Fibroblast of pulmonary artery (primary cell): ENCODE measurements around the gene SLFN13.
"Not testable (repeated sequence)": the region's sequence is repeated elsewhere in the genome, so short reads cannot be mapped to it uniquely, and the experiment has no call there.

Experiments used
- DNase-seq: peaks from one replicate; pipeline ENCODE4 v3.0.0-alpha.2; 2010; ENCODE audit warnings: low read depth
- H3K4me3 ChIP-seq: replicated peaks from 2 replicates; pipeline ENCODE4 v1.5.1; 2011; ENCODE audit warnings: low read depth, mild to moderate bottlenecking, control low read depth, low read length, moderate library complexity
- CTCF ChIP-seq: IDR thresholded peaks from 2 replicates; pipeline ENCODE4 v1.5.1; 2011; ENCODE audit warnings: mild to moderate bottlenecking, control low read depth, low read length, inconsistent platforms; ENCODE audit errors: missing control alignments

Gene SLFN13

DNA sequence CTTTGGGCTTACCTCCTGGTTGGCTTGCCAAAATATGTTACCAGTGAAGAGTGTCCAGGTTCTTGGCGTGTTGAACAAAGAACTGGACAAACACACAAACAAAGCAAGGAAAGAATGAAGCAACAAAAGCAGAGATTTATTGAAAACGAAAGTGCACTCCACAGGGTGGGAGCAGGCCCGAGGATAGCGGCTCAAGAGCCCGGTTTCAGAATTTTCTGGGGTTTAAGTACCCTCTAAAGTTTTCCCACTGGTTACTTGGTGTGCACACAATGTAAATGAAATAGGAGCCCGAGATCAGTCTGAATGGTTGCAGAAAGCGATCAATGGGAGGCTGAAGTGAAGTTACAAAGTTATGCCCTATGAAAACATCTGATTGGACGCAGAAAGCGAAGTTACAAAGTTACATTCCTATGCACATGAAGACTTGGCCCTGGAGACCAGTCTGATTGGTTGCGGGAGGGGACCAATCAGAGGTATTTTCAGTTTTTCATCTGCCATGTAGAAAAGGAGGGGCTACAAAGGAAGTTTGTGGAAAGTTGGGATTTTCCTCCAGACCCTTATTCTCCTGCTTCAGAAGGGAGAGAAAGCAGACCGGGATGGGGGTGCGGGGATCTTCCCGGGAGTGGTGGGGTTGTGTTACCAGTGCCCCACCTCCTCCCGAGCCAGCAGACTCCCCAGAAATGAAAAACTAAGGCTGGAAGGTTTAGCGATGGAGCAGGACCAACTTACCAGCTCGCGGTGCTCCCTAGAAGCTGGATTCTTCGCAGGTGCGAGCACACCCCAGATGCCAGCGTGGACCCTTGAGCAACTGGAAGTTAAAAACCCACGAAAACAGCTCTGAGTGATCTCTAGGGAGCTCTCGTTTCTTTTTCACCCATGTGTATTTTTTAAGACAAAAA, 16.1 kb downstream of the SLFN13 start, which contains the start of gene SLFN12:
Gene SLFN12, minus strand, starts transcription at position 325 of the 899 bp plus-strand sequence. CDS start 9,472 bp downstream, outside the sequence.
- peak within 1 kb of the TSS; percentile 84 for H3K4me3 ChIP-seq
- no peak for TF ChIP-seq CTCF

DNA sequence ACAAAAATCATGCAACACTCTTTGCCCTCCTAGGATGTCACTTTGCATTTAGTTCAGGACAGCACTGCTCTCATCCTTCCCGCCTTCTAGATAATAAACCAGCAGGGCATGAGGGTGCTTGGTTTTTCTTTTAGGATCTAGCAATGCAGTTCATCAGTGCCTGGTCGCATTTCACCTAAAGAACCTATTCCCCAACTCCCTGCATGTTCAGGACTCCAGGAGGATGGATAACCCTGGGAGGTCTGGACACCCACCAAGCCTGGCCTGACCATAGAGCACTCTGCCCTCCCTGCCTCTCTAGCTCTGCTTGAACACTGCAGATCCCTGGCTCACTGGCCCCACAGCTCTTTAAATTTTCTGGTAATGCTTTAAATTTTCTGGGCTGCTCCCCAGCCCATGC, 18.9 kb downstream of the SLFN13 start:
- DNase-seq: no peak
- H3K4me3 ChIP-seq: no peak overlapping the region
- TF ChIP-seq CTCF: no peak

More for the DNA sequence above, 16.1 kb downstream of the SLFN13 start, which contains the start of gene SLFN12:
- peak; percentile 98 for DNase-seq

DNA sequence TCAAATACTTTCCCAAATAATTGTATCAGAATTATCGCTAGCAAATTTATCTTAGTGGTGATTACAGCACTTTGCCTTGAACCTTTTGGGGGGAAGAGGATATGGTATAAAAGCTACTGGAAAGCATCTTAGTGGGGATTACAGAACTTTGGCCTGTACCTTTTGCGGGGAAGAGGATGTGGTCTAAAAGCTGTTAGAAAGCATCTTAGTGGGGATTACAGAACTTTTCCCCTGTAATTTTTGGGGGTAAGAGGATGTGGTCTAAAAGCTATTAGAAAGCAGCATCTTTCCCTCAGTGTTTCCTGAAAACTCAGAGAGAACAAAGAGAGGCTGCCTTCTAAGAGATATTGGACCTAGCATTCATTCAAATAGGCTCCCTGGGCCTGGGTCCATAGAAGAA, 20.3 kb downstream of the SLFN13 start:
- no peak overlapping the region for H3K4me3 ChIP-seq
- DNase-seq: no peak
- TF ChIP-seq CTCF: no peak

DNA sequence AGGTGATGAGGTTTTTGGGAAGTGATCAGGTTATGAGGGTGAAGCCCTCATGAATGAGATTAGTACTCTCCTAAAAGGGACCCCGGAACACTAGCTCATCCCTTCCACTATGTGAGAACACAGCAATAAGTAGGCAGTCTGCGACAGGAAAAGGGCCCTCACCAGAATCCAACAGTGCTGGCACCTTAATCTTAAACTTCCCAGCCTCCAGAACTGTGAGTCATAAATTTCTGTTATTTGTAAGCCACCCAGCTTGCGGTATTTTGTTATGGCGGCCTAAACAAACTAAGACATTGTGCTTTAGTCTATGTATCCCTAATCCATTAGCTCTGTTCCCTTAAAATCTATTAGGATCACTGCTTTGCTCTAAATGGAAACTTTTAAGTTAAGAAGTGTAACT, 24.8 kb downstream of the SLFN13 start:
- H3K4me3 ChIP-seq: no peak overlapping the region
- peak; percentile 20 for DNase-seq
- no peak for TF ChIP-seq CTCF

- not testable (repeated sequence) for DNase-seq, H3K4me3 ChIP-seq
Measured at GRCh38 chr17:35421069-35421468, 27.5 kb downstream of the SLFN13 start.

DNA sequence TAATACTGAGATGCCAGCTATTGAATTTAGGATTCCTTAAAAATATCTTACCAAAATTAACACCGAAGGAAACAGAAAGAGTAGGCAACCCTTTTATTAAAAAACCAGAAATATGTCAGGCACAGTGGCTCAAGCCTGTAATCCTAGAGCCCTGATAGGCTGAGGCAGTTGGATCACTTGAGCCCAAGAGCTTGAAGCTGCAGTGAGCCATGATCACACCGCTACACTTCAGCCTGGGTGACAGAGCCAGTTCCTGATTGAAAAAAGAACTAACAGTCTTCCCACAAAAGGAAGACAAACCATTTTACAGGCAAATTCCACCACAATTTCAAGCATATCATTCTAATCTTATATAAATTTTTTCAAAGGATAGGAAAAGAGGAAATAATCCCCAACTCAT, 31.9 kb downstream of the SLFN13 start:
- no peak for TF ChIP-seq CTCF
- no peak for DNase-seq
- no peak overlapping the region for H3K4me3 ChIP-seq

GRCh38 chr17:35414707-35415106, 33.9 kb downstream of the SLFN13 start:
- H3K4me3 ChIP-seq, DNase-seq: not testable (repeated sequence)

DNA sequence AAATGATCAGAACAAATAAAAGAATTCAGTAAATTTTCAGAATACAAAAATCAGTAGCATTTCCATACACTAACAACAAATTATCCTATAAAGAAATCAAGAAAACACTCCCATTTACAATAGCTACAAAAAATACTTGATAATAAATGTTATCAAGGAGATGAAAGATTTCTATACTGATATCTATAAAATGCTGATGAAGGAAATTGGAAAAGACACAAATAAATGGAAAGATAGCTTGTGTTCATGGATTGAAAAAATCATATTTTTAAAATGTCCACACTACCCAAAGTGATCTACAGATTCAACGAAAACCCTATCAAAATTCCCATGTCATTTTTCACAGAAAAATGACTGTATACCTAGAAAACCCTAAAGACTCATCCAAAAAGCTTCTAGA, 34.3 kb downstream of the SLFN13 start:
- DNase-seq: no peak
- H3K4me3 ChIP-seq: no peak overlapping the region
- no peak for TF ChIP-seq CTCF
